ENCODE measurements around the gene CDK5RAP2. TPM values are rescaled to one million over a fixed set of nuclear protein-coding genes. Genes with fewer than 3 reads are reported as not detected.

The CDK5RAP2 gene
- total and polyA plus RNA-seq, 7 donors, result 10.6 to 57.8 (median 41.0) TPM

DNA sequence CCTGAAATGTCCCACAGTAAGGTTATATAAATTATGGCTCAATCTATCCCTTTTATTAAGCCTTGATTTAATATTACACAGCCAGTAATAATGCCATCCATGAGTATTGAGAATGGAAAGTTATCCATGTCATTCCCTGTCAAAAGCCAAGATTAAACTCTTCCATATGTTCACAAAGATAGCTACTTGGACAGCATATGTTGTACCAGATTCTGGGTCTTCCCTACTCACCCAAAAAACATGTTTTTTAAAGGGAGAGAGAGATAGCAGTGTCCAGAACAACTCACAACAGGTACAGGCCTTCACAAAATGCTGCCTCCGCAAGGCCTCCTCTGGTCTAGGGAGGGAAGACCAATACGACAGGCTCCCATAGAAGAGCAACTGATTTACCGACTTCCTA is 15.4 kb downstream of the CDK5RAP2 start:
- Histone ChIP-seq H3K4me3 (no peak overlapping the region), H3K36me3 (peaks cover 0 to 74% (median 19%) of the 10 kb centered on the region in 4 donors), H3K4me1 (peaks cover 0 to 4% (median 0%) of the 10 kb centered on the region in 4 donors), H3K27ac (no peak overlapping the region), H3K9me3 (no peaks in the 10 kb centered on the region), H3K27me3 (no peaks in the 10 kb centered on the region)
- WGBS, 2 donors, result 97% methylated on average over 3 of the region's 3 CpGs
- intact Hi-C loops (cut with DNase I), result no loop called here
- DNase-seq, result no peak
- TF ChIP-seq POLR2A (IDR thresholded peaks at IDR 0.05), result no peak
- no peak for TF ChIP-seq EP300 (IDR thresholded peaks at IDR 0.05)

DNA sequence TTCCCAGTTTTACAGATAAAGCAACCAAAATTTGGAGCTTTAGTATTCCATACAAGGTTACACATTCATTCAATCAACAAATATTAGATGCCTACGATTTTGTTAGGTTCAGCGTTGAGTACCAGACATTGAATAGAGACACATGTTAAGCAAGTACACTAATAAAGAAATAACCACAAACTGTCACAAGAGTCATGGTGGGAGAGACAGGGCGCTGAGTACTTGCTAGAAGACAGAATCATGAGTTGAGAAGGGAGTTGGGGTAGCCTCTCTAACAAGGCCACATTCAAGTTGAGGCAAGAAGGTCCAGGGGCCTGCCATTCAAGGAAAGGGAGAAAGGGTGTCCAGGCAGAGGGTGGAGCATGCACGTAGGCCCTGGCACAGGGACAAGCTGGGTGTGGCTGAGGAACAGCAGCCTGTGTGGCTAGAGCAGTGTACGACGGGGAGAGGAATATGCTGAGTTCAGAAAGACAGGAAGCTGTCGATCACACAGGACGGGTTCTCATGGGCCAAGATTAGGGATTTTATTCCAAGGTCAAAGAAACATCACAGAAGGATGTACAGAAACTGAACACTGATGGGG is 17.0 kb downstream of the CDK5RAP2 start:
- no peak overlapping the region for H3K4me3 ChIP-seq
- TF ChIP-seq, protein P1, sequence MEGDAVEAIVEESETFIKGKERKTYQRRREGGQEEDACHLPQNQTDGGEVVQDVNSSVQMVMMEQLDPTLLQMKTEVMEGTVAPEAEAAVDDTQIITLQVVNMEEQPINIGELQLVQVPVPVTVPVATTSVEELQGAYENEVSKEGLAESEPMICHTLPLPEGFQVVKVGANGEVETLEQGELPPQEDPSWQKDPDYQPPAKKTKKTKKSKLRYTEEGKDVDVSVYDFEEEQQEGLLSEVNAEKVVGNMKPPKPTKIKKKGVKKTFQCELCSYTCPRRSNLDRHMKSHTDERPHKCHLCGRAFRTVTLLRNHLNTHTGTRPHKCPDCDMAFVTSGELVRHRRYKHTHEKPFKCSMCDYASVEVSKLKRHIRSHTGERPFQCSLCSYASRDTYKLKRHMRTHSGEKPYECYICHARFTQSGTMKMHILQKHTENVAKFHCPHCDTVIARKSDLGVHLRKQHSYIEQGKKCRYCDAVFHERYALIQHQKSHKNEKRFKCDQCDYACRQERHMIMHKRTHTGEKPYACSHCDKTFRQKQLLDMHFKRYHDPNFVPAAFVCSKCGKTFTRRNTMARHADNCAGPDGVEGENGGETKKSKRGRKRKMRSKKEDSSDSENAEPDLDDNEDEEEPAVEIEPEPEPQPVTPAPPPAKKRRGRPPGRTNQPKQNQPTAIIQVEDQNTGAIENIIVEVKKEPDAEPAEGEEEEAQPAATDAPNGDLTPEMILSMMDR (IDR thresholded peaks at IDR 0.05), result no peak
- TF ChIP-seq POLR2A (IDR thresholded peaks at IDR 0.05) (no peak), POLR2AphosphoS5 (IDR thresholded peaks at IDR 0.05) (no peak), EP300 (IDR thresholded peaks at IDR 0.05) (no peak)
- intact Hi-C loops (cut with DNase I), result no loop called here
- H3K9me3 ChIP-seq, result no peaks in the 10 kb centered on the region
- no peak overlapping the region for H3K27ac ChIP-seq
- peaks cover 0 to 4% (median 0%) of the 10 kb centered on the region in 4 donors for H3K4me1 ChIP-seq
- 48 to 71% methylated on average over 8 of the region's 8 CpGs for WGBS, 2 donors
- no peak for DNase-seq
- H3K27me3 ChIP-seq, result no peaks in the 10 kb centered on the region
- peaks cover 0 to 57% (median 6%) of the 10 kb centered on the region in 4 donors for H3K36me3 ChIP-seq

DNA sequence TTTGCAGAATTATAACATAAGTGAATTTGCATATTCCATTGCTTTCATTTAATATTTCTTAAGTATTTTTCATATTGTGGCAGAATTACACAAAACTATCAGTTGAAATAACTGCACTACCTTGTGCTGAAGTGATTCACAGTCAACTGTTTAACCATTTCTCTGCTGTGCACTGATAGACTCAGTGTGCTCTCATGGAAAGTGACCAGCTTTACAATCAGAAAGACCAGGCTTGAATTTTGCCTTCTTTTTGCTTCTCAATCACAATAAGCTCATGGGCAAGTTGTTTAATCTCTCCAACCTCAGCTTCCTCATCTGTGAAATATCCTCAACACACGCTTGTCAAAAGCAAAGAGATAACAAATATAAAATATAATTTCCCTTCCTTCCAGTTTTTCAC is 18.3 kb downstream of the CDK5RAP2 start:
- peaks cover 0 to 4% (median 2%) of the 10 kb centered on the region in 4 donors for H3K4me1 ChIP-seq
- no peak for DNase-seq
- peaks cover 0 to 45% (median 2%) of the 10 kb centered on the region in 4 donors for H3K36me3 ChIP-seq
- H3K9me3 ChIP-seq, result no peaks in the 10 kb centered on the region
- no peaks in the 10 kb centered on the region for H3K27me3 ChIP-seq
- TF ChIP-seq POLR2A (IDR thresholded peaks at IDR 0.05) (no peak), POLR2AphosphoS5 (IDR thresholded peaks at IDR 0.05) (no peak)
- TF ChIP-seq, protein P1 (IDR thresholded peaks at IDR 0.05), result no peak
- intact Hi-C loops (cut with DNase I), result no loop called here
- no peak overlapping the region for H3K27ac ChIP-seq
- 92 to 93% methylated on average over 1 of the region's 1 CpG for WGBS, 2 donors
- H3K4me3 ChIP-seq, result no peak overlapping the region

DNA sequence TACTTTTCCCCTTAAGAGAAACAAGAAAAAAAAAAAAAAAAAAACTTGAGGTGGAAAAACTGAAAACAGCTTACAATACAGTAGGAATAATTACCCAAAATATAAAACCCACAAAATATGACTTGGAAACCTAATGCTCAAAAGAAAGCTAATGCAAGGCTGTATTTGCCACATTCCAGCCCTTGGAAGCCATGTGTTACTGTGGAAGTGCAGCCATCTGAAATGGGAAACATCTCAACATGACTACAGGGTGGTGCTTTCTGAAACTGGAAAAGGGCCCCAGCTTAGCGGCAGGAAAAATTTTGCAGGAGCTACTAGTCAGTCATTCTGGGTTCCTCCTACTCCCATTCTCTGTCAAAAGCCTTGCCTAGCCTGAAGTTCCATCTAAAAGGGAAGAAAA is 20.4 kb downstream of the CDK5RAP2 start:
- no peak for DNase-seq
- Histone ChIP-seq H3K27me3 (no peaks in the 10 kb centered on the region), H3K36me3 (peaks cover 0 to 32% (median 0%) of the 10 kb centered on the region in 4 donors), H3K4me1 (peaks cover 0 to 4% (median 2%) of the 10 kb centered on the region in 4 donors), H3K4me3 (no peak overlapping the region), H3K9me3 (no peaks in the 10 kb centered on the region), H3K27ac (no peak overlapping the region)
- no peak for TF ChIP-seq POLR2A (IDR thresholded peaks at IDR 0.05)
- TF ChIP-seq POLR2AphosphoS5 (IDR thresholded peaks at IDR 0.05), result no peak
- TF ChIP-seq, protein P1 (IDR thresholded peaks at IDR 0.05), result no peak
- TF ChIP-seq EP300 (IDR thresholded peaks at IDR 0.05), result no peak
- intact Hi-C loops (cut with DNase I), result no loop called here
- WGBS, 2 donors, result 95 to 97% methylated on average over 1 of the region's 1 CpG

DNA sequence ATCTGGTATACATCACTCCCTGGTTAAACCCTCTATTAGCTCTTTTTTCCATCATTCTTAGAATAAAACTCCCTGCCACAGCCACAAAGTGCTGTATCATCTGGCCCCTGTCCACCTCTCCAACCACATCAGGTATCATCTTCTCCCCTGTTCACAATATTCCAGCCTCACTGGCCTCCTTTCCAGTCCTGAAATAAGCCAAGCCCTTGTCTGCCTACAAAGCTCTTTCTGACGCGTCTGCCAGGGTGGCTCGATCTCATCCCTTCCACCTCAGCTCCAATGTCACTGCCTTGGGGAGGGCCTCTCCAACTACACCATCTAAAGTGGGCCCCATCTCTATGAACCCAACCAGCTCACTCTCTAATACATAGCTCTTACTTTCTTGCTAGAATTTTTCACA is 21.5 kb downstream of the CDK5RAP2 start:
- 94 to 97% methylated on average over 3 of the region's 3 CpGs for WGBS, 2 donors
- H3K4me3 ChIP-seq, result no peak overlapping the region
- intact Hi-C loops (cut with DNase I), result no loop called here
- H3K27me3 ChIP-seq, result no peaks in the 10 kb centered on the region
- peaks cover 0 to 3% (median 1%) of the 10 kb centered on the region in 4 donors for H3K4me1 ChIP-seq
- no peak for DNase-seq
- no peak for TF ChIP-seq POLR2AphosphoS5 (IDR thresholded peaks at IDR 0.05)
- TF ChIP-seq POLR2A (IDR thresholded peaks at IDR 0.05), result no peak
- TF ChIP-seq, protein P1 (IDR thresholded peaks at IDR 0.05), result no peak
- TF ChIP-seq EP300 (IDR thresholded peaks at IDR 0.05), result no peak
- peaks cover 0 to 24% (median 0%) of the 10 kb centered on the region in 4 donors for H3K36me3 ChIP-seq
- no peaks in the 10 kb centered on the region for H3K9me3 ChIP-seq
- H3K27ac ChIP-seq, result no peak overlapping the region

Measured in sigmoid colon (tissue), 7 donors.